Endodermal cell (in vitro differentiated cells): ENCODE results near the gene KCNQ5. TPM values are rescaled to one million over a fixed set of nuclear protein-coding genes. Genes with fewer than 3 reads are reported as not detected.

ENCODE experiments used
- DNase-seq: peaks from one replicate; pipeline ENCODE4 v3.0.0-alpha.2; 2017
- H3K27ac ChIP-seq: 2 replicates; pipeline ENCODE4 v1.5.1; 2013; ENCODE audit warnings: mild to moderate bottlenecking, low read depth, low read length, moderate library complexity
- H3K27me3 ChIP-seq: 2 replicates; pipeline ENCODE4 v1.6.1; 2013; ENCODE audit warnings: mild to moderate bottlenecking, low read length, moderate library complexity; ENCODE audit not compliant: insufficient read depth, control insufficient read depth, poor library complexity, severe bottlenecking
- H3K36me3 ChIP-seq: 2 replicates; pipeline ENCODE4 v1.7.0; 2013; ENCODE audit warnings: mild to moderate bottlenecking, low read length, moderate library complexity; ENCODE audit not compliant: control insufficient read depth, insufficient read depth
- H3K4me1 ChIP-seq: one replicate; pipeline ENCODE4 v1.7.0; 2013; ENCODE audit warnings: low read length; ENCODE audit not compliant: control insufficient read depth, insufficient read depth
- H3K4me3 ChIP-seq: 2 replicates; pipeline ENCODE4 v1.5.1; 2013; ENCODE audit warnings: mild to moderate bottlenecking, low read length, moderate library complexity
- H3K9ac ChIP-seq: 2 replicates; pipeline ENCODE4 v1.6.1; 2013; ENCODE audit warnings: mild to moderate bottlenecking, low read length, moderate library complexity; ENCODE audit not compliant: poor library complexity, severe bottlenecking; ENCODE audit errors: extremely low read depth
- H3K9me3 ChIP-seq: 2 replicates; pipeline ENCODE4 v1.6.1; 2013; ENCODE audit warnings: mild to moderate bottlenecking, low read length, moderate library complexity; ENCODE audit not compliant: control insufficient read depth
- H3K27ac Mint-ChIP-seq: 2 replicates; pipeline ENCODE4 v1.8.0; 2020; ENCODE audit warnings: mixed read lengths
- H3K27me3 Mint-ChIP-seq: 2 replicates; pipeline ENCODE4 v1.8.0; 2021; ENCODE audit warnings: mild to moderate bottlenecking, mixed read lengths; ENCODE audit not compliant: insufficient read depth
- H3K36me3 Mint-ChIP-seq: 2 replicates; pipeline ENCODE4 v1.8.0; 2020; ENCODE audit warnings: low read depth, mixed read lengths
- H3K4me1 Mint-ChIP-seq: 2 replicates; pipeline ENCODE4 v1.8.0; 2020; ENCODE audit warnings: mixed read lengths
- H3K4me3 Mint-ChIP-seq: 2 replicates; pipeline ENCODE4 v1.8.0; 2020; ENCODE audit warnings: mild to moderate bottlenecking, moderate library complexity, mixed read lengths
- H3K9me3 Mint-ChIP-seq: 2 replicates; pipeline ENCODE4 v1.8.0; 2020; ENCODE audit warnings: mild to moderate bottlenecking, mixed read lengths
- WGBS, 2 experiments: methylation state at CpG; one replicate each; pipeline versions ENCODE4 v1.1.5 to v1.1.7; 2013; ENCODE audit warnings: missing lambda C conversion rate in 2 of 2, mixed read lengths in 1 of 2; ENCODE audit not compliant: insufficient coverage in 1 of 2, insufficient read length in 1 of 2; 5-methylcytosine and 5-hydroxymethylcytosine counted together
- total RNA-seq, 2 donors: library from RNA; stranded (reverse); fragmentation: NEBNext Ultra II Directional in 1 of 2; extraction: Animal tissue kit (Norgen Biotek cat#: 25700) in 1 of 2; gene quantifications; 2 replicates in 1 of 2; 3 replicates in 1 of 2; pipeline ENCODE4 v1.2.1, GENCODE V29; 2021
- TF ChIP-seq, protein P1 (sequence below): fragments of 200-600 bp; sonication (generic); conservative IDR thresholded peaks from 2 replicates; pipeline ENCODE4 v1.5.0; 2021; ENCODE audit warnings: antibody characterized with exemption, mild to moderate bottlenecking

KCNQ5 gene
- total RNA-seq, 2 donors from 2014 or later = 2.4 to 8.3 TPM

- Mint-ChIP-seq H3K27ac (no peak overlapping the region), H3K9me3 (no peaks in the 10 kb centered on the region), H3K4me1 (no peaks in the 10 kb centered on the region), H3K36me3 (no peaks in the 10 kb centered on the region), H3K4me3 (no peak overlapping the region), H3K27me3 (no peaks in the 10 kb centered on the region)
- Histone ChIP-seq H3K27me3 (no peaks in the 10 kb centered on the region), H3K9me3 (no peaks in the 10 kb centered on the region), H3K36me3 (no peaks in the 10 kb centered on the region), H3K4me1 (peaks cover 3% of the 10 kb centered on the region), H3K9ac (no peak overlapping the region), H3K4me3 (no peak overlapping the region), H3K27ac (no peak overlapping the region)
- DNase-seq = no peak
- TF ChIP-seq, protein P1, sequence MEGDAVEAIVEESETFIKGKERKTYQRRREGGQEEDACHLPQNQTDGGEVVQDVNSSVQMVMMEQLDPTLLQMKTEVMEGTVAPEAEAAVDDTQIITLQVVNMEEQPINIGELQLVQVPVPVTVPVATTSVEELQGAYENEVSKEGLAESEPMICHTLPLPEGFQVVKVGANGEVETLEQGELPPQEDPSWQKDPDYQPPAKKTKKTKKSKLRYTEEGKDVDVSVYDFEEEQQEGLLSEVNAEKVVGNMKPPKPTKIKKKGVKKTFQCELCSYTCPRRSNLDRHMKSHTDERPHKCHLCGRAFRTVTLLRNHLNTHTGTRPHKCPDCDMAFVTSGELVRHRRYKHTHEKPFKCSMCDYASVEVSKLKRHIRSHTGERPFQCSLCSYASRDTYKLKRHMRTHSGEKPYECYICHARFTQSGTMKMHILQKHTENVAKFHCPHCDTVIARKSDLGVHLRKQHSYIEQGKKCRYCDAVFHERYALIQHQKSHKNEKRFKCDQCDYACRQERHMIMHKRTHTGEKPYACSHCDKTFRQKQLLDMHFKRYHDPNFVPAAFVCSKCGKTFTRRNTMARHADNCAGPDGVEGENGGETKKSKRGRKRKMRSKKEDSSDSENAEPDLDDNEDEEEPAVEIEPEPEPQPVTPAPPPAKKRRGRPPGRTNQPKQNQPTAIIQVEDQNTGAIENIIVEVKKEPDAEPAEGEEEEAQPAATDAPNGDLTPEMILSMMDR = no peak
- WGBS, 2 experiments = 86% methylated on average over 1 of the region's 1 CpG; no CpG with 5 or more reads in 1 of the 2 experiments
These were observed 319.9 kb downstream of the KCNQ5 start for GRCh38 chr6:72941751-72942150.

- H3K9me3 Mint-ChIP-seq = no peaks in the 10 kb centered on the region
- TF ChIP-seq, protein P1 = no peak
- H3K4me3 Mint-ChIP-seq = no peak overlapping the region
These were observed 321.8 kb downstream of the KCNQ5 start for GRCh38 chr6:72943699-72944098.

GRCh38 chr6:72944660-72945059 lies 322.8 kb downstream of the KCNQ5 start:
- DNase-seq = no peak
- TF ChIP-seq, protein P1 = no peak
- H3K27me3 Mint-ChIP-seq = no peaks in the 10 kb centered on the region
- no peak overlapping the region for H3K4me3 ChIP-seq
- H3K27me3 ChIP-seq = no peaks in the 10 kb centered on the region
- H3K9ac ChIP-seq = no peak overlapping the region
- no peaks in the 10 kb centered on the region for H3K36me3 Mint-ChIP-seq
- H3K27ac Mint-ChIP-seq = no peak overlapping the region
- H3K4me1 Mint-ChIP-seq = no peaks in the 10 kb centered on the region
- no peaks in the 10 kb centered on the region for H3K36me3 ChIP-seq
- 89 to 100% methylated on average over 1 of the region's 2 CpGs for WGBS, 2 experiments
- H3K4me1 ChIP-seq = peaks cover 3% of the 10 kb centered on the region
- no peaks in the 10 kb centered on the region for H3K9me3 Mint-ChIP-seq
- no peaks in the 10 kb centered on the region for H3K9me3 ChIP-seq
- H3K4me3 Mint-ChIP-seq = no peak overlapping the region
- H3K27ac ChIP-seq = no peak overlapping the region

More at GRCh38 chr6:72943699-72944098, 321.8 kb downstream of the KCNQ5 start:
- Mint-ChIP-seq H3K36me3 (no peaks in the 10 kb centered on the region), H3K27me3 (no peaks in the 10 kb centered on the region), H3K4me1 (no peaks in the 10 kb centered on the region), H3K27ac (no peak overlapping the region)
- Histone ChIP-seq H3K9me3 (no peaks in the 10 kb centered on the region), H3K4me1 (peaks cover 3% of the 10 kb centered on the region), H3K9ac (no peak overlapping the region), H3K27ac (no peak overlapping the region), H3K4me3 (no peak overlapping the region), H3K36me3 (no peaks in the 10 kb centered on the region), H3K27me3 (no peaks in the 10 kb centered on the region)
- DNase-seq = no peak
- WGBS, 2 experiments = 94% methylated on average over 1 of the region's 1 CpG; no CpG with 5 or more reads in 1 of the 2 experiments
